Motor neuron (in vitro differentiated cells): ENCODE measurements around the gene THSD7A. TPM values are rescaled to one million over a fixed set of nuclear protein-coding genes. Genes with fewer than 3 reads are reported as not detected.

ENCODE experiments used
- ATAC-seq, 8 experiments: fragments of 200-7000 bp; cut with Tn5 transposase; replicated peaks in 6 of 8; 2 replicates each; pipeline ENCODE4 v1.8.0; 2021; ENCODE audit warnings: mild to moderate bottlenecking in 8 of 8, moderate library complexity in 8 of 8
- H3K27ac ChIP-seq, 2 donors: fragments of 250-450 bp; sonication (Bioruptor Pico); 2 replicates each; pipeline ENCODE4 v1.9.0; 2021; ENCODE audit warnings: antibody characterized with exemption in 2 of 2, mild to moderate bottlenecking in 2 of 2, moderate library complexity in 1 of 2
- H3K4me1 ChIP-seq, 2 donors: fragments of 250-450 bp; sonication (Bioruptor Pico); replicated peaks in 1 of 2; 2 replicates each; pipeline ENCODE4 v1.6.1; 2021; ENCODE audit warnings: antibody characterized with exemption in 2 of 2, mild to moderate bottlenecking in 2 of 2, moderate library complexity in 1 of 2
- H3K4me3 ChIP-seq, 5 donors: fragments of 250-450 bp; sonication (Bioruptor Pico); 2 replicates each; pipeline ENCODE4 v1.9.0; 2021; ENCODE audit warnings: antibody characterized with exemption in 5 of 5, mild to moderate bottlenecking in 5 of 5, moderate library complexity in 4 of 5
- WGBS, 10 experiments: fragments of 450-650 bp; shearing (Covaris generic); methylation state at CpG; one replicate each; pipeline ENCODE4 v1.0.0; 2022; 5-methylcytosine and 5-hydroxymethylcytosine counted together
- in situ Hi-C, 9 experiments: fragments of 400-800 bp; cut with MboI; loops; one replicate each; pipeline ENCODE4 v1.15.0; 2021; ENCODE audit warnings: low sequenced_read_pairs in 9 of 9, low pct_unique_long_range_greater_than_20kb in 2 of 9; ENCODE audit not compliant: unreplicated experiment in 9 of 9
- total RNA-seq, 8 experiments: library from RNA; unstranded; fragments of 300-600 nt; gene quantifications; 2 replicates each; pipeline versions ENCODE4 v1.2.3 to v1.2.4, GENCODE V29; 2022

The THSD7A gene
- total RNA-seq, 8 experiments from 2014 or later: 1.1 to 24.7 (median 9.6) TPM

GRCh38 chr7:11428877-11429581 lies 403.0 kb downstream of the THSD7A start:
- ATAC-seq: no peak
- 32 to 100% (median 83%) methylated on average over 1 to 5 of the region's 6 CpGs; no CpG with 5 or more reads in 1 of the 10 experiments for WGBS, 10 experiments
- in situ Hi-C loops: loop anchor here in 7 of 9 experiments (25.0 kb wide), 6 partner anchors 383 to 1058 kb away; partner anchors contain the start of gene THSD7A (in 1 of the 7)
- Histone ChIP-seq H3K4me3 (no peak overlapping the region), H3K4me1 (no peaks in the 10 kb centered on the region), H3K27ac (no peak overlapping the region)

GRCh38 chr7:11427686-11428273 lies 404.2 kb downstream of the THSD7A start:
- 0 to 11% (median 0%) methylated on average over 1 of the region's 1 CpG for WGBS, 10 experiments
- Histone ChIP-seq H3K27ac (no peak overlapping the region), H3K4me3 (no peak overlapping the region), H3K4me1 (no peaks in the 10 kb centered on the region)
- peak in 4 of 8 experiments; percentile 40 to 68 (median 56) for ATAC-seq
- in situ Hi-C loops: loop anchor here in 7 of 9 experiments (25.0 kb wide), 6 partner anchors 385 to 1060 kb away; partner anchors contain the start of gene THSD7A (in 1 of the 7)

GRCh38 chr7:11424006-11424405 lies 408.0 kb downstream of the THSD7A start:
- in situ Hi-C loops: loop anchor here in 2 of 9 experiments (25.0 kb wide), 1 partner anchor 888 kb away; no protein-coding TSS in a partner anchor
- WGBS, 10 experiments: 20 to 100% (median 96%) methylated on average over 1 to 2 of the region's 2 CpGs
- no peak for ATAC-seq
- Histone ChIP-seq H3K4me3 (no peak overlapping the region), H3K27ac (no peak overlapping the region), H3K4me1 (no peaks in the 10 kb centered on the region)

- Histone ChIP-seq H3K4me3 (no peak overlapping the region), H3K4me1 (no peaks in the 10 kb centered on the region), H3K27ac (no peak overlapping the region)
- 0 to 75% (median 14%) methylated on average over 1 of the region's 1 CpG; no CpG with 5 or more reads in 2 of the 10 experiments for WGBS, 10 experiments
- ATAC-seq: peak in 2 of 8 experiments; percentile 77 to 90
- in situ Hi-C loops: loop anchor here in 2 of 9 experiments (25.0 kb wide), 1 partner anchor 892 kb away; no protein-coding TSS in a partner anchor
Measured at GRCh38 chr7:11420049-11420448, 411.9 kb downstream of the THSD7A start.

- H3K27ac ChIP-seq: no peak overlapping the region
- 0 to 50% (median 28%) methylated on average over 1 of the region's 1 CpG; no CpG with 5 or more reads in 4 of the 10 experiments for WGBS, 10 experiments
- in situ Hi-C loops: loop anchor here in 2 of 9 experiments (25.0 kb wide), 1 partner anchor 895 kb away; no protein-coding TSS in a partner anchor
Measured at GRCh38 chr7:11416641-11417458, 415.1 kb downstream of the THSD7A start.

GRCh38 chr7:11415101-11415500 lies 416.9 kb downstream of the THSD7A start:
- no peak overlapping the region for H3K4me3 ChIP-seq
- in situ Hi-C loops: loop anchor here in 2 of 9 experiments (25.0 kb wide), 1 partner anchor 897 kb away; no protein-coding TSS in a partner anchor
- no peak overlapping the region for H3K27ac ChIP-seq
- peaks cover 0 to 17% of the 10 kb centered on the region in 2 donors for H3K4me1 ChIP-seq
- WGBS, 10 experiments: 38 to 83% (median 63%) methylated on average over 2 to 4 of the region's 4 CpGs; no CpG with 5 or more reads in 3 of the 10 experiments
- ATAC-seq: no peak

More at GRCh38 chr7:11416641-11417458, 415.1 kb downstream of the THSD7A start:
- H3K4me1 ChIP-seq: peaks cover 0 to under 1% of the 10 kb centered on the region in 2 donors
- ATAC-seq: peak in 3 of 8 experiments; percentile 33 to 53 (median 39)
- no peak overlapping the region for H3K4me3 ChIP-seq

GRCh38 chr7:11413901-11414300 lies 418.1 kb downstream of the THSD7A start:
- Histone ChIP-seq H3K4me1 (peaks cover 0 to 17% of the 10 kb centered on the region in 2 donors), H3K4me3 (no peak overlapping the region), H3K27ac (no peak overlapping the region)
- in situ Hi-C loops: loop anchor here in 2 of 9 experiments (25.0 kb wide), 1 partner anchor 898 kb away; no protein-coding TSS in a partner anchor
- ATAC-seq: no peak

- H3K4me3 ChIP-seq: no peak overlapping the region
- 35 to 100% (median 88%) methylated on average over 1 to 2 of the region's 2 CpGs for WGBS, 10 experiments
- ATAC-seq: no peak
- peaks cover 0 to 17% of the 10 kb centered on the region in 2 donors for H3K4me1 ChIP-seq
- no peak overlapping the region for H3K27ac ChIP-seq
- in situ Hi-C loops: loop anchor here in 2 of 9 experiments (25.0 kb wide), 1 partner anchor 900 kb away; no protein-coding TSS in a partner anchor
Measured at GRCh38 chr7:11412036-11412435, 420.0 kb downstream of the THSD7A start.

- peak in 3 of 8 experiments; percentile 22 to 70 (median 70) for ATAC-seq
- Histone ChIP-seq H3K4me3 (no peak overlapping the region), H3K27ac (no peak overlapping the region), H3K4me1 (peaks cover 0 to 17% of the 10 kb centered on the region in 2 donors)
- in situ Hi-C loops: loop anchor here in 2 of 9 experiments (25.0 kb wide), 1 partner anchor 901 kb away; no protein-coding TSS in a partner anchor
- 8 to 95% (median 55%) methylated on average over 2 to 8 of the region's 8 CpGs for WGBS, 10 experiments
Measured at GRCh38 chr7:11410656-11411644, 421.0 kb downstream of the THSD7A start.

GRCh38 chr7:11404355-11404754 lies 427.6 kb downstream of the THSD7A start:
- Histone ChIP-seq H3K4me3 (no peak overlapping the region), H3K4me1 (no peaks in the 10 kb centered on the region), H3K27ac (no peak overlapping the region)
- ATAC-seq: no peak
- 0 to 100% methylated on average over 1 of the region's 1 CpG; no CpG with 5 or more reads in 8 of the 10 experiments for WGBS, 10 experiments
- in situ Hi-C loops: loop anchor here in 2 of 9 experiments (25.0 kb wide), 1 partner anchor 908 kb away; no protein-coding TSS in a partner anchor

- Histone ChIP-seq H3K27ac (no peak overlapping the region), H3K4me3 (no peak overlapping the region), H3K4me1 (no peaks in the 10 kb centered on the region)
- in situ Hi-C loops: loop anchor here in 2 of 9 experiments (25.0 kb wide), 1 partner anchor 909 kb away; no protein-coding TSS in a partner anchor
- ATAC-seq: no peak
- WGBS, 10 experiments: 0 to 100% (median 71%) methylated on average over 1 of the region's 1 CpG; no CpG with 5 or more reads in 1 of the 10 experiments
Measured at GRCh38 chr7:11403781-11404180, 428.2 kb downstream of the THSD7A start.
